Measurements from ENCODE around the gene ELP2. TPM values are rescaled to one million over a fixed set of nuclear protein-coding genes. Genes with fewer than 3 reads are reported as not detected.

Gene ELP2
- total RNA-seq, 1 donor from 2014 or later = 171 TPM

GRCh38 chr18:36187193-36187825, 57.6 kb downstream of the ELP2 start, which contains the start of gene MOCOS:
Gene MOCOS, plus strand, starts transcription at chr18:36187497. Its CDS starts 43 bp downstream, at chr18:36187540.
- H3K4me3 Mint-ChIP-seq = peak within 1 kb of the TSS; percentile 88

GRCh38 chr18:36187826-36188721, 58.4 kb downstream of the ELP2 start:
- Mint-ChIP-seq H3K4me1 (peaks cover 16% of the 10 kb centered on the region), H3K9me3 (no peaks in the 10 kb centered on the region), H3K36me3 (no peaks in the 10 kb centered on the region), H3K27ac (no peak overlapping the region), H3K4me3 (peak overlapping the region; percentile 87), H3K27me3 (ENCODE audit: insufficient read depth, low read depth) (peaks cover 22% of the 10 kb centered on the region)
- TF ChIP-seq EZH2 (IDR thresholded peaks at IDR 0.05) (peak; percentile 29), EZH2phosphoT487 (IDR thresholded peaks at IDR 0.05) (peak; percentile 11), CTCF (IDR thresholded peaks at IDR 0.05) (no peak)
- peaks cover 12% of the 10 kb centered on the region for H3F3A ChIP-seq (ENCODE audit: low read depth)
- H3K4me3 ChIP-seq = peak overlapping the region; percentile 56
- no peak overlapping the region for H3K27ac ChIP-seq
- no peak overlapping the region for H3K9ac ChIP-seq
- peak overlapping the region; percentile 96 for H3K4me2 ChIP-seq
- peak overlapping the region; percentile 97 for H2AFZ ChIP-seq (replicated peaks)
- H3K36me3 ChIP-seq = no peaks in the 10 kb centered on the region
- H4K20me1 ChIP-seq (ENCODE audit: low read depth) = peaks cover 15% of the 10 kb centered on the region
- peak; percentile 23 for DNase-seq (ENCODE audit: low spot score)
- peaks cover 6% of the 10 kb centered on the region for H3K4me1 ChIP-seq
- H3K9me3 ChIP-seq (ENCODE audit: low read depth) = no peaks in the 10 kb centered on the region
- peaks cover 62% of the 10 kb centered on the region for H3K27me3 ChIP-seq
- H3K79me2 ChIP-seq (ENCODE audit: low read depth) = no peaks in the 10 kb centered on the region

More at GRCh38 chr18:36187193-36187825, 57.6 kb downstream of the ELP2 start, which contains the start of gene MOCOS:
- peak within 1 kb of the TSS; percentile 96 for H3K4me2 ChIP-seq
- peak within 1 kb of the TSS; percentile 97 for H2AFZ ChIP-seq (replicated peaks)
- H3K9me3 ChIP-seq (ENCODE audit: low read depth) = no peaks in the 10 kb centered on the region
- peak; percentile 89 for DNase-seq (ENCODE audit: low spot score)
- H3K9ac ChIP-seq = no peak within 1 kb of the TSS
- H3F3A ChIP-seq (ENCODE audit: low read depth) = peaks cover 12% of the 10 kb centered on the region
- peaks cover 6% of the 10 kb centered on the region for H3K4me1 ChIP-seq
- no peaks in the 10 kb centered on the region for H3K9me3 Mint-ChIP-seq
- peak; percentile 59 for TF ChIP-seq EZH2 (IDR thresholded peaks at IDR 0.05)
- no peak for TF ChIP-seq CTCF (IDR thresholded peaks at IDR 0.05)
- TF ChIP-seq EZH2phosphoT487 (IDR thresholded peaks at IDR 0.05) = peak; percentile 37
- H3K27me3 ChIP-seq = peaks cover 62% of the 10 kb centered on the region
- peaks cover 16% of the 10 kb centered on the region for H3K4me1 Mint-ChIP-seq
- no peak within 1 kb of the TSS for H3K27ac Mint-ChIP-seq
- no peak within 1 kb of the TSS for H3K27ac ChIP-seq
- peaks cover 15% of the 10 kb centered on the region for H4K20me1 ChIP-seq (ENCODE audit: low read depth)
- H3K79me2 ChIP-seq (ENCODE audit: low read depth) = no peaks in the 10 kb centered on the region
- peak within 1 kb of the TSS; percentile 56 for H3K4me3 ChIP-seq
- H3K27me3 Mint-ChIP-seq (ENCODE audit: insufficient read depth, low read depth) = peaks cover 25% of the 10 kb centered on the region
- no peaks in the 10 kb centered on the region for H3K36me3 Mint-ChIP-seq
- H3K36me3 ChIP-seq = no peaks in the 10 kb centered on the region

GRCh38 chr18:36188916-36189315, 59.2 kb downstream of the ELP2 start:
- H3K4me1 Mint-ChIP-seq = peaks cover 16% of the 10 kb centered on the region
- H3K4me1 ChIP-seq = peaks cover 6% of the 10 kb centered on the region
- H3K9ac ChIP-seq = no peak overlapping the region
- H3K36me3 ChIP-seq = no peaks in the 10 kb centered on the region
- H3K4me2 ChIP-seq = no peak overlapping the region
- H3F3A ChIP-seq (ENCODE audit: low read depth) = peaks cover 12% of the 10 kb centered on the region
- peaks cover 22% of the 10 kb centered on the region for H3K27me3 Mint-ChIP-seq (ENCODE audit: insufficient read depth, low read depth)
- DNase-seq (ENCODE audit: low spot score) = peak; percentile 31
- peak overlapping the region; percentile 87 for H3K4me3 Mint-ChIP-seq
- TF ChIP-seq CTCF (IDR thresholded peaks at IDR 0.05) (no peak), EZH2 (IDR thresholded peaks at IDR 0.05) (no peak), EZH2phosphoT487 (IDR thresholded peaks at IDR 0.05) (no peak)
- H4K20me1 ChIP-seq (ENCODE audit: low read depth) = peaks cover 15% of the 10 kb centered on the region
- peaks cover 62% of the 10 kb centered on the region for H3K27me3 ChIP-seq
- no peak overlapping the region for H2AFZ ChIP-seq (replicated peaks)
- H3K27ac ChIP-seq = no peak overlapping the region
- no peaks in the 10 kb centered on the region for H3K36me3 Mint-ChIP-seq
- H3K79me2 ChIP-seq (ENCODE audit: low read depth) = no peaks in the 10 kb centered on the region
- no peaks in the 10 kb centered on the region for H3K9me3 ChIP-seq (ENCODE audit: low read depth)
- H3K9me3 Mint-ChIP-seq = no peaks in the 10 kb centered on the region
- H3K4me3 ChIP-seq = no peak overlapping the region
- H3K27ac Mint-ChIP-seq = no peak overlapping the region

Data from neural progenitor cell (in vitro differentiated cells).